HEK293T (cell line): ENCODE measurements around the gene LRFN5.

Experiments
- BHLHE40 ChIP-seq: fragments of 450-650 bp; IDR thresholded peaks from 2 replicates; pipeline ENCODE4 v1.6.1; 2016; ENCODE audit warnings: mild to moderate bottlenecking, moderate library complexity, borderline replicate concordance
- CTBP1 ChIP-seq: fragments of 450-650 bp; IDR thresholded peaks from 2 replicates; pipeline ENCODE4 v1.6.1; 2016; ENCODE audit warnings: borderline replicate concordance
- ELF4 ChIP-seq: fragments of 450-650 bp; IDR thresholded peaks from 2 replicates; pipeline ENCODE4 v1.6.1; 2017; ENCODE audit warnings: antibody characterized with exemption
- FOXA1 ChIP-seq: fragments of 450-650 bp; IDR thresholded peaks from 2 replicates; pipeline ENCODE4 v1.6.1; 2016; ENCODE audit warnings: mild to moderate bottlenecking
- FOXK2 ChIP-seq: fragments of 450-650 bp; IDR thresholded peaks from 2 replicates; pipeline ENCODE4 v1.6.1; 2016; ENCODE audit warnings: mild to moderate bottlenecking
- L3MBTL2 ChIP-seq: fragments of 450-650 bp; conservative IDR thresholded peaks from 2 replicates; pipeline ENCODE4 v1.6.1; 2016; ENCODE audit warnings: mild to moderate bottlenecking
- PKNOX1 ChIP-seq: fragments of 450-650 bp; IDR thresholded peaks from 2 replicates; pipeline ENCODE4 v1.6.1; 2016
- SP1 ChIP-seq: fragments of 450-650 bp; IDR thresholded peaks from 2 replicates; pipeline ENCODE4 v1.6.1; 2017
- TARDBP ChIP-seq: fragments of 450-650 bp; IDR thresholded peaks from 2 replicates; pipeline ENCODE4 v1.6.1; 2016

DNA sequence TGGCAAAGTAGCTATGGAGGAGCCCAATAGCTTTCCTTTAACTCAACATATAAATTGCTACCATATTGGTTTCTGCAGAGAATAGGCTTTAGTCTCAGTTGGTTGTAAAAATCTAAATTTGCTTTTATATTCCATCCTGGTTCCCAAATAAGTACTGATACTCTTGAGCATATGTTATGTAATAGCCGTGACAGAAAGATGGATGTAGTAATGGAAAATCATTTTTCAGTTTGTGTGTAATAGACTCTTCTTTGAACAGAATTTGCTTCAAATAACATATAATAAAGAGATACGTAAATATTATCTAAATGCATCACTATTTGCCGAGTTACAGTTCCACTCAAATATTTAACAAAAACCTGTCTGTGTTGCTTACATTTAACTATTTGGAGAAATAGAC, 271.6 kb downstream of the LRFN5 start:
- no peak for TF ChIP-seq FOXK2
- no peak for TF ChIP-seq SP1
- no peak for TF ChIP-seq L3MBTL2
- TF ChIP-seq ELF4, result no peak
- TF ChIP-seq CTBP1, result no peak
- no peak for TF ChIP-seq TARDBP
- no peak for TF ChIP-seq BHLHE40
- no peak for TF ChIP-seq FOXA1
- no peak for TF ChIP-seq PKNOX1
